DOHH2 (cell line): ENCODE measurements around the gene TBC1D22A.

ENCODE experiments used
- H3F3A ChIP-seq: fragments of 200-600 bp; sonication (generic), shearing (Covaris generic); 2 replicates; pipeline ENCODE4 v1.6.0; 2016; ENCODE audit warnings: antibody characterized with exemption, mild to moderate bottlenecking; ENCODE audit not compliant: control insufficient read depth, insufficient read depth
- H3K27ac ChIP-seq: fragments of 200-600 bp; sonication (generic); 2 replicates; pipeline ENCODE4 v1.5.1; 2014; ENCODE audit warnings: low read depth, mild to moderate bottlenecking, low read length, moderate library complexity
- H3K27me3 ChIP-seq: fragments of 200-600 bp; sonication (generic); 2 replicates; pipeline ENCODE4 v1.6.1; 2014; ENCODE audit warnings: mild to moderate bottlenecking, low read length, mixed read lengths; ENCODE audit not compliant: control insufficient read depth
- H3K36me3 ChIP-seq: fragments of 200-600 bp; sonication (generic); 2 replicates; pipeline ENCODE4 v1.6.1; 2014; ENCODE audit warnings: mild to moderate bottlenecking, low read length, moderate library complexity, mixed read lengths; ENCODE audit not compliant: control insufficient read depth
- H3K4me1 ChIP-seq: fragments of 200-600 bp; sonication (generic); 2 replicates; pipeline ENCODE4 v1.6.1; 2014; ENCODE audit warnings: mild to moderate bottlenecking, low read length, mixed read lengths; ENCODE audit not compliant: control insufficient read depth
- H3K4me2 ChIP-seq: fragments of 200-600 bp; sonication (generic); 2 replicates; pipeline ENCODE4 v1.6.0; 2014; ENCODE audit warnings: mild to moderate bottlenecking, low read length, moderate library complexity
- H3K4me3 ChIP-seq: fragments of 200-600 bp; sonication (generic); 2 replicates; pipeline ENCODE4 v1.5.1; 2014; ENCODE audit warnings: mild to moderate bottlenecking, low read length, mixed read lengths
- H3K79me2 ChIP-seq: fragments of 200-600 bp; sonication (generic); 2 replicates; pipeline ENCODE4 v1.6.1; 2014; ENCODE audit warnings: mild to moderate bottlenecking, low read length, mixed read lengths; ENCODE audit not compliant: control insufficient read depth
- H3K9me2 ChIP-seq: fragments of 200-600 bp; sonication (generic); replicated peaks from 2 replicates; pipeline ENCODE4 v1.6.1; 2014; ENCODE audit warnings: mild to moderate bottlenecking, low read length, mixed read lengths; ENCODE audit not compliant: control insufficient read depth
- H3K9me3 ChIP-seq: fragments of 200-600 bp; sonication (generic); 2 replicates; pipeline ENCODE4 v1.6.1; 2014; ENCODE audit warnings: antibody characterized with exemption, low read length, mixed read lengths; ENCODE audit not compliant: control insufficient read depth, insufficient read depth
- H4K20me1 ChIP-seq: fragments of 200-600 bp; sonication (generic); 2 replicates; pipeline ENCODE4 v1.6.0; 2014; ENCODE audit warnings: low read depth, mild to moderate bottlenecking, antibody characterized with exemption, low read length, moderate library complexity; ENCODE audit not compliant: control insufficient read depth, insufficient read depth
- CTCF ChIP-seq: fragments of 200-600 bp; sonication (generic); IDR thresholded peaks from one replicate; pipeline ENCODE4 v1.5.1; 2014; ENCODE audit warnings: antibody characterized with exemption, mild to moderate bottlenecking, low read depth, low read length; ENCODE audit not compliant: poor library complexity, severe bottlenecking
- EZH2phosphoT487 ChIP-seq: fragments of 200-600 bp; sonication (generic); IDR thresholded peaks from 2 replicates; pipeline ENCODE4 v1.6.1; 2017; ENCODE audit warnings: borderline replicate concordance, mild to moderate bottlenecking, antibody characterized with exemption, low read length, moderate library complexity, mixed read lengths

The TBC1D22A gene

DNA sequence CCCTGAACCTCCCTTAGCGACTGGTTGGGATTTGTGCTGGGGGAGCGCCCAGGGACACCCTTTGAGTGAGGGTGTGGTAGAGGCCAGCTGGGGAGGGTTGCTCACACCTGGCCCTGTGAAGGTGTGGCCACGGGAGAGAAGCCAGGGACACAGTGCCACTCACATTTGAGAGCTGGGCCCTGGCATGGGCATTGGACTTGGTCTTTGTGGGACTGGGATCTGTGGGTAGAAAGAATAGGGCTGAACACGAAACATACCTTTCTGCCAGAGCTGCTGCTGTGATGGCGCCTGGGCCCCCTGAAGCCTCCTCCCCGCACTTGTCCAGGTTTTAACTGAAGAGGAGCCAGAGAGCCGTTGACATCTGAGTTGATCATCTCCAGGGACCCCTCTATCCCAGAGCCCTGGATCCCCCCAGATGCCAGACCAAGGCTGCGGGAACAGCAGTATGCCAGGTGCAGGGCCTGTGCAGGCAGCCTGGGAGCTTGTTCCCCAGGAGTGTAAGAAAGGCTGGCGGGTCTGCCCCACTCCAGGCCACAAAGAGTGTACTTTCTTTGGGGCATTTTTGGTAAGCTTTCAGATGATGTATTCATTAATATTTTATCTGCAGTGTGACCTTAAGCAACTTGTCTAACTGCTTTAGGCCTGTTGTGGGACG is 284.1 kb downstream of the TBC1D22A start:
- H4K20me1 ChIP-seq: 0 out of 2 replicates have a peak, but pooled peaks cover 4% of the 10 kb centered on the region
- H3K4me3 ChIP-seq: no peak overlapping the region
- H3K79me2 ChIP-seq: no peaks in the 10 kb centered on the region
- no peak overlapping the region for H3K4me2 ChIP-seq
- no peaks in the 10 kb centered on the region for H3K9me2 ChIP-seq
- H3K9me3 ChIP-seq: no peaks in the 10 kb centered on the region
- H3K27ac ChIP-seq: no peak overlapping the region
- H3K4me1 ChIP-seq: peaks cover 20% of the 10 kb centered on the region
- no peaks in the 10 kb centered on the region for H3K27me3 ChIP-seq
- no peaks in the 10 kb centered on the region; the same call in 1 of the 2 replicates for H3K36me3 ChIP-seq
- TF ChIP-seq CTCF (no peak), EZH2phosphoT487 (no peak)
- no peaks in the 10 kb centered on the region for H3F3A ChIP-seq

- no peak overlapping the region for H3K4me2 ChIP-seq
- H3K27me3 ChIP-seq: no peaks in the 10 kb centered on the region
- H3K36me3 ChIP-seq: no peaks in the 10 kb centered on the region; the same call in 1 of the 2 replicates
- no peaks in the 10 kb centered on the region for H3K79me2 ChIP-seq
- H3K4me1 ChIP-seq: peaks cover 20% of the 10 kb centered on the region
- H4K20me1 ChIP-seq: 0 out of 2 replicates have a peak, but pooled peaks cover 4% of the 10 kb centered on the region
- no peaks in the 10 kb centered on the region for H3K9me3 ChIP-seq
- no peak overlapping the region for H3K4me3 ChIP-seq
- TF ChIP-seq CTCF (no peak), EZH2phosphoT487 (no peak)
- H3F3A ChIP-seq: no peaks in the 10 kb centered on the region
- H3K9me2 ChIP-seq: no peaks in the 10 kb centered on the region
- no peak overlapping the region for H3K27ac ChIP-seq
These were observed 285.1 kb downstream of the TBC1D22A start for GRCh38 chr22:47047321-47048122.

- H3K4me2 ChIP-seq: no peak overlapping the region
- H3K27ac ChIP-seq: no peak overlapping the region
- H3F3A ChIP-seq: no peaks in the 10 kb centered on the region
- 0 out of 2 replicates have a peak, but pooled peaks cover 4% of the 10 kb centered on the region for H4K20me1 ChIP-seq
- no peaks in the 10 kb centered on the region for H3K9me2 ChIP-seq
- H3K9me3 ChIP-seq: no peaks in the 10 kb centered on the region
- H3K36me3 ChIP-seq: peaks cover 5% of the 10 kb centered on the region; the same call in 1 of the 2 replicates
- H3K79me2 ChIP-seq: no peaks in the 10 kb centered on the region
- H3K4me3 ChIP-seq: no peak overlapping the region
- H3K4me1 ChIP-seq: peaks cover 23% of the 10 kb centered on the region
- TF ChIP-seq EZH2phosphoT487: no peak
- no peak for TF ChIP-seq CTCF
- H3K27me3 ChIP-seq: no peaks in the 10 kb centered on the region
These were observed 285.9 kb downstream of the TBC1D22A start for GRCh38 chr22:47048123-47049077.
